ENCODE data around the gene KIFC3. TPM values are rescaled to one million over a fixed set of nuclear protein-coding genes. Genes with fewer than 3 reads are reported as not detected.

The KIFC3 gene
- total and polyA plus RNA-seq, 2 of the 13 experiments (the other 11 are each of a cell fraction or from before 2014, with no cell fraction given): 42.1 to 45.3 TPM

GRCh38 chr16:57775661-57776469, 26.4 kb downstream of the KIFC3 start (continued):
- TF ChIP-seq, protein P1, sequence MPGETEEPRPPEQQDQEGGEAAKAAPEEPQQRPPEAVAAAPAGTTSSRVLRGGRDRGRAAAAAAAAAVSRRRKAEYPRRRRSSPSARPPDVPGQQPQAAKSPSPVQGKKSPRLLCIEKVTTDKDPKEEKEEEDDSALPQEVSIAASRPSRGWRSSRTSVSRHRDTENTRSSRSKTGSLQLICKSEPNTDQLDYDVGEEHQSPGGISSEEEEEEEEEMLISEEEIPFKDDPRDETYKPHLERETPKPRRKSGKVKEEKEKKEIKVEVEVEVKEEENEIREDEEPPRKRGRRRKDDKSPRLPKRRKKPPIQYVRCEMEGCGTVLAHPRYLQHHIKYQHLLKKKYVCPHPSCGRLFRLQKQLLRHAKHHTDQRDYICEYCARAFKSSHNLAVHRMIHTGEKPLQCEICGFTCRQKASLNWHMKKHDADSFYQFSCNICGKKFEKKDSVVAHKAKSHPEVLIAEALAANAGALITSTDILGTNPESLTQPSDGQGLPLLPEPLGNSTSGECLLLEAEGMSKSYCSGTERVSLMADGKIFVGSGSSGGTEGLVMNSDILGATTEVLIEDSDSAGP (CRISPR knock-in tag; IDR thresholded peaks at IDR 0.05; ENCODE audit: borderline replicate concordance): peak; percentile 50; the same call in 1 of the 2 replicates
- TF ChIP-seq STAG1 (CRISPR knock-in tag; IDR thresholded peaks at IDR 0.05) (peak; percentile 88), XRCC5 (optimal IDR thresholded peaks at IDR 0.05; ENCODE audit: low read length) (peak; percentile 88), SMAD1 (CRISPR knock-in tag; IDR thresholded peaks at IDR 0.05; ENCODE audit: borderline replicate concordance, low read depth) (0 out of 2 replicates have a peak, but pooled peaks have one; percentile 15), RAD21 (CRISPR knock-in tag; IDR thresholded peaks at IDR 0.05) (peak; percentile 87), SMC3 (IDR thresholded peaks at IDR 0.05; ENCODE audit: low read length) (peak; percentile 66), REXO4 (CRISPR knock-in tag; IDR thresholded peaks at IDR 0.05; ENCODE audit: borderline replicate concordance) (no peak), ZNF263 (CRISPR knock-in tag; IDR thresholded peaks at IDR 0.05) (peak; percentile 27; the same call in 1 of the 2 replicates), TAF15 (IDR thresholded peaks at IDR 0.05; ENCODE audit: low read depth, low read length, poor library complexity, severe bottlenecking) (peak; percentile 67), YY1 (IDR thresholded peaks at IDR 0.05; ENCODE audit: insufficient read depth, insufficient replicate concordance, low read depth, low read length) (no peak), NFKB2 (CRISPR knock-in tag; IDR thresholded peaks at IDR 0.05; ENCODE audit: borderline replicate concordance) (peak; percentile 8; the same call in 1 of the 2 replicates)
- TF ChIP-seq, protein P2, sequence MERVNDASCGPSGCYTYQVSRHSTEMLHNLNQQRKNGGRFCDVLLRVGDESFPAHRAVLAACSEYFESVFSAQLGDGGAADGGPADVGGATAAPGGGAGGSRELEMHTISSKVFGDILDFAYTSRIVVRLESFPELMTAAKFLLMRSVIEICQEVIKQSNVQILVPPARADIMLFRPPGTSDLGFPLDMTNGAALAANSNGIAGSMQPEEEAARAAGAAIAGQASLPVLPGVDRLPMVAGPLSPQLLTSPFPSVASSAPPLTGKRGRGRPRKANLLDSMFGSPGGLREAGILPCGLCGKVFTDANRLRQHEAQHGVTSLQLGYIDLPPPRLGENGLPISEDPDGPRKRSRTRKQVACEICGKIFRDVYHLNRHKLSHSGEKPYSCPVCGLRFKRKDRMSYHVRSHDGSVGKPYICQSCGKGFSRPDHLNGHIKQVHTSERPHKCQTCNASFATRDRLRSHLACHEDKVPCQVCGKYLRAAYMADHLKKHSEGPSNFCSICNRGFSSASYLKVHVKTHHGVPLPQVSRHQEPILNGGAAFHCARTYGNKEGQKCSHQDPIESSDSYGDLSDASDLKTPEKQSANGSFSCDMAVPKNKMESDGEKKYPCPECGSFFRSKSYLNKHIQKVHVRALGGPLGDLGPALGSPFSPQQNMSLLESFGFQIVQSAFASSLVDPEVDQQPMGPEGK (CRISPR knock-in tag; IDR thresholded peaks at IDR 0.05): peak; percentile 9; the same call in 1 of the 2 replicates
- TF ChIP-seq, protein P3, sequence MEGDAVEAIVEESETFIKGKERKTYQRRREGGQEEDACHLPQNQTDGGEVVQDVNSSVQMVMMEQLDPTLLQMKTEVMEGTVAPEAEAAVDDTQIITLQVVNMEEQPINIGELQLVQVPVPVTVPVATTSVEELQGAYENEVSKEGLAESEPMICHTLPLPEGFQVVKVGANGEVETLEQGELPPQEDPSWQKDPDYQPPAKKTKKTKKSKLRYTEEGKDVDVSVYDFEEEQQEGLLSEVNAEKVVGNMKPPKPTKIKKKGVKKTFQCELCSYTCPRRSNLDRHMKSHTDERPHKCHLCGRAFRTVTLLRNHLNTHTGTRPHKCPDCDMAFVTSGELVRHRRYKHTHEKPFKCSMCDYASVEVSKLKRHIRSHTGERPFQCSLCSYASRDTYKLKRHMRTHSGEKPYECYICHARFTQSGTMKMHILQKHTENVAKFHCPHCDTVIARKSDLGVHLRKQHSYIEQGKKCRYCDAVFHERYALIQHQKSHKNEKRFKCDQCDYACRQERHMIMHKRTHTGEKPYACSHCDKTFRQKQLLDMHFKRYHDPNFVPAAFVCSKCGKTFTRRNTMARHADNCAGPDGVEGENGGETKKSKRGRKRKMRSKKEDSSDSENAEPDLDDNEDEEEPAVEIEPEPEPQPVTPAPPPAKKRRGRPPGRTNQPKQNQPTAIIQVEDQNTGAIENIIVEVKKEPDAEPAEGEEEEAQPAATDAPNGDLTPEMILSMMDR (CRISPR knock-in tag; IDR thresholded peaks at IDR 0.05): peak; percentile 63

All from HepG2 (cell line).